Activated CD4-positive, alpha-beta T cell treated with anti-CD3 and anti-CD28 coated beads, Interleukin-2, amount 50 U/mL, for 4 hours (primary cell): Measurements from ENCODE around the gene ZNF263.

Experiments
- DNase-seq, 2 experiments: peaks; one replicate each; pipeline ENCODE4 v3.0.0-alpha.2; 2020

Gene ZNF263

DNA sequence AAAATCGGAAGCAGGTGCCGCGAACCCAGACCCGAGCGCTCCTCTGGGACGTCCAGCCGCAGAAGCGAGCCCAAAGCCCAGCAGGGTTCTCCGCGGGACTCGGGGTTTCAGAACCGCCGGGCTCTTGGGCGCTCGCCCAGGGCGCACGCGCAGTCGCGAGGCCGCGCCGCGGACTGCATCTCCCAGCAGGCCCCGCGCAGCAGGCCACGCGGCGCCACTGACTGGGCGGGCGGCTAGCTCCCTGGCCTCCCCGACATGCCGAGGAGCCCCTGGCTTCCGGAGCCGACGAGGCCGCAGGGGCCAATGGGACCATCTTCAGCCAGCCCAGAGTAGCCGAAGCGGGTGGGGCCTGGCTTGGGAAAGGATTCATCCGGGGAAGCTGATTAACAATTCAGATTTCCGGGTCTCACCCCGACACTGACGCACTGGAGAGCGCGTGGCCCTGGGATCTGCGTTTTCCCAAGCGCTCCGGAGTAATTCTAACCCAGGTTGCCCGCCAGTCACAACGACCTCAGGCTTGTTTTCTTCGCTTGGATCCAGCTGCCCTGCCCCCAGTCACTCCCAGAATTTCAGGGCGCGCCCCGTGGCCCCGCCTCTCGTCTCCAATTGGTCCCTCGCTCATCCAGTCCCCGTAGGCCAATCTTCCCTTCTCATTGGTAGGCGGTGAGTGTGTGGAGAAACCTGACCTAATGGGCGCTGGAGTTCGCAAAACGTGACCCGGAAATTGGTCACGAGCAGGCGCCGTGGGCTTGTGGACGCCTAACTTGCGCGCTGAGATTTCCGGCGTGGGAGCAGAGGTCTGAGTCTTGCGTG is at the start of gene ZNF263:
Gene ZNF263 (plus strand): TSS at position 762 of the 813 bp plus-strand sequence. CDS start 328 bp downstream, outside the sequence.
- peak; percentile 92 to 94 for DNase-seq

DNA sequence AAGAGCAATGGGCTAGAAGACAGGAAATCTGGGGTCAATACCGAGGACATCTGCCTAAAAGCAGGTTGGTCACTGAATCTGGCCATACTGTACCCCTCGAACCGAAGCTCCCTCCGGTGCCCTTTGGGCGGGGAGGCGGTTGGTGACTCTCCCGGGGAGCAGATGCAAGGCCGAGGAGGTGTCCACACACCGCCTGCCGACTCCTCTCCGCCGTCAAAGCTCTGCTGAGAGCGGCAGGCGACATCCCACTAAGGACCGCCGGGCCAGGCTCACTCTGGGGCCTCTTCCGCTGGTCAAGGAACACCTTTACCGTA is 48.8 kb upstream of the ZNF263 start:
- DNase-seq = no peak

DNA sequence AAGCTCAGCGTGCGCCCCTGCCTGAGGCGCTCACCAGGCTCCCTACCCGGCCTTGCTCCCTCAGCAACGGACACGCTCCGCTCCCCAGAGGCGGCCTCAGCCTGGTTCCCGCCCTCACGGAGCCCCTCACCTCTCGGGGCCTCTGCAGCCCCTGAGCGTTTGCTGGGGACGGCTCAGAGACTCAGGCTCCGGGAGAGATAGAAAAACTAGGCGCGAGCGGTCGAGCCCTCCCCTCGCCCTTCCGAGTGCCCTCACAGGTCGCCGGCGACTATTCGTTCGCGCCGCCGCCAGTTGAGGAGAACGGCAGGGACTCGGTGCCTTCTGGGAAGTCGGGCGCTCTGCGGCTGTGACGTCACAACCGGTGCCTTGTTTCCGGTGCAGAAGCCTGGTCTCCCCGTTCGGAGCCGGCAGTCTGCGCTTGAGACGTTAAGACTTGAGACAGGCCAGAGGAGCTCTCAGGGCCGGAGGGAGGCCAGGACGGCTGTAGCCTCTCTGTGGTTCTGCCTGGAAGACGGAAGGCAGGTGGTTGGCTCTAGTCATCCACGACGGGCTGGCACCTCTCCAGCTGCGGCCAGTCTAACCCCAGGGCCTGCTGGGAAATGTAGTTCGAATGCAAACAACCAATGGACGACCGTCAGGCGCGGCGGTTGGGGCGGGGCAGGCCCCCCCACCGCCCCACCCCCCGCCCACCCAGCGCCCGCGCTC is 48.3 kb upstream of the ZNF263 start, which contains the start of gene ZNF200:
Gene ZNF200 (minus strand): TSS at position 302 of the 705 bp plus-strand sequence. CDS start 1,403 bp downstream, outside the sequence.
- peak; percentile 90 to 91 for DNase-seq

DNA sequence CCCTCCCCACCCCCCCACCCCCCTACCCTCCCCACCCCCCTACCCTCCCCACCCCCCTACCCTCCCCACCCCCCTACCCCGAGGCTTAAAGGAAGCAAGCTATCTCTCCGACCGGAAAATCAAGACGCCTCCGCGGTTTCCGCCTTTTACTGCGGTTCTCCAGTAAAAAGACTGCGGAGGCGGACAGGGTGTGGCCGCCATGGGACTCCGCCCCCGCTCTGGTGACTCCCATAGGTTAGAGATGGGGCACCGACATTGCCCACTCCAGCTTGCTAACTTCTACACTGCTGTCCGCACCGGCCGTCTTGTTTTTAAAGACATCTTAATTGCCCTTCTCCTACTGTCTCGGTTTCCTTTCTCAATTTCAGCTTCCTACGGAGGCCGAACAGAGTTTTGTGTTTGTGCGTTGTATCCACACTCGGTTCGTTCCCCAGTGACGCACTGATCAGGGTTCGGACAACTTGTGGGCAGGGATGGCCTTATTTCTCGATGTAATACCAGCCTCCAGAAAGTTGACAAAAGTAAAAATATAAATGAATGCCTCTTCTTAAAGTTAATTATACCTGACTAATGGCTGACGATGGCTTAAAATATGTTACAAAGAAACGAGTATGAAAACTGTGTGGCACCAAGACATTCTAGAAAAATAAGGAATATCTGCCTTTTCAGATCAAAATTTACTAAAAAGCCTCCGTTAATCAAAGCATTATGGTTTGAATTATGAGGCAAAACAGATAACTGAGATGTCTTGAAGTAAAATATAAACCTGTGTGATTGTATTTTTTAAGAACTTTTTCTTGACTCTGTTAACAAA is 47.2 kb upstream of the ZNF263 start:
- DNase-seq = peak; percentile 26 to 42

DNA sequence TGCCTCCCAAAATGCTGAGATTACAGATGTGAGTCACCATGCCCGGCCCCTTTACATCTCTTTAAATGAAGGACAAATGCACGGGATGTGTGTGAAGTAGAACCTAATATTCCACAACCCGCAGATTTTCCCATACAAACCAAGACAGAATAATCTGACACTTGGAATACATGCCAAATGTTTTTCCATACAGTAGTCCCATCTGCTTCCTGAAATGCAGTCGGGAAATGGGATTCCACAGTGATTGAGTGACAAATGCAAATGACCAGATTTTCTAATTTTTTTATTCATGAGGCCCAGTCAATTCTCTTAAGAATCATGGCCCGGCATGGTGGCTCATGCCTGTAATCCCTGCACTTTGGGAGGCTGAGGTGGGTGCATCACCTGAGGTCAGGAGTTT is 41.5 kb upstream of the ZNF263 start:
- no peak for DNase-seq

DNA sequence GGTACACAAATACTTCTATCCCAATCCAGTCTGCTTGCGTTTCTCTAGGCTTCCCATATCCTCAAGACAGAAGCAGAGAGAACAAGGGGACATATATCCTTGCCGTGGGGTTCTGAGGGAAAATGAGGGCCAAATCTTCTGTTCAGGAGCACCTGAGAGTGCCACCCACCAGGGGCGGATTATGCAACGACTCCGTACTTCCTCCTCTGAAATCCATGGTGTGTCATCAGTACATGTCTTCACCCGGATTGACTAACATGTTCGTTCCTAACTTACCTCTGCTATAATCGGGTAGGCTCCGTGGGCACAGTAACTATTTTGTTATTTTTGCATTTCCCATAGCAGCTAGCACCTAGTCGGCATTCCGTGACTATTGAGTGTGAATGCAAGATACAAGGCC is 40.6 kb upstream of the ZNF263 start:
- DNase-seq = no peak

DNA sequence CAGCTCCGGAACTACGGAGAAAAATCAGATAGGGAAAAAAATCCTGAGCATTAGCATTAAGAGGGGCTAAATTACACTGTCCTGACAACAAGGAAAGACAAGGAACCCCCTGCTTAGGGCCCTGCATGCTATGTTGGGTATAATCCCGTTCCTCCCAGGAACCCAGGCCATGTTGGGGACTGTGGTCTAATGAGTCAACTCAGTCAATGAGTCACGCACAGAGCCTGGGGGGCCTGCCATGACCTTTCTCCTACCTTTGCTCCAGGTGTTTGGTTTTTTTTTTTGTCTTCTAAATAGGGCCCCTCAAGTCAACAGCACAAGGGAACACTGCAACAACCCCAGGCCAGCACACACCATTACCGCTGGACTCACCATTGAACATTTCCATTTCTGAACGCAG is 39.4 kb upstream of the ZNF263 start:
- no peak for DNase-seq

DNA sequence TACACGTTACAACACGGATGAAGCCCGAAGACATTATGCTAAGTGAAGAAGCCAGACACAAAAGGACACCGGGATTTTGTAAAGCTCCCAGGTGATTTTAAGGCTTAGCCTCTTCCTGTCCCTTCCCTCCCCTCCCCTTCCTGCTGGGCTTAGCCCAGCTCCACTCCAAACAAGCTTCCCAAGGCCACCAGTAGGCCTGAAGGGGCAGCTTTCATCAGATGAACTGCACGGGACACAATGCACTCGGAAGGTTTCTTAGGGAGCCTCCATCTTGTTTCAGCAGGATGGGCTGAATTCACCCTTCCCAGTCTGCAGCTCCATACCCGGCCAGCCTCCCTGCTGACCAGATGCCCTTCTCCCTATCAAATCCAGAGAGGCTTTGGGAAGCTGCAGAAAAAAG is 37.3 kb upstream of the ZNF263 start:
- DNase-seq = no peak

DNA sequence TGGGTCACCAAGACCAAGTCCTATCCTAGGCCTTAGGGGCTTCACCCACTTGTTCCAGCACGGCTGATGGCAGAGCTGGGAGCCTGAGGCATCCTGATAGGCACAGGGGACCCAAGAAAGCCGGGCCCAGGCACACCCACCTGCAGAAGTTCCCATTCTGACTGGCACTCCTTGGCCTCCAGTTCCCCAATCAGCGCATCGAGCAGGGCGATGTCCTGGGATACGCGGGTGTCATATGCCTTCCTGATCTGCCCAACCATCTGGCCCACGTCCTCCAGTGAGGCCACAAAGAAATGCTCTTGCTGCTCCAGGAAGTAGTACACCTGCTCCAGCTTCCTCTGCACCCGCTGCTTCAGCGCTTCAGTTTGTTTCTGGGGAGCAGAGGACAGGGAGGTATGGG is 36.4 kb upstream of the ZNF263 start:
- no peak for DNase-seq

DNA sequence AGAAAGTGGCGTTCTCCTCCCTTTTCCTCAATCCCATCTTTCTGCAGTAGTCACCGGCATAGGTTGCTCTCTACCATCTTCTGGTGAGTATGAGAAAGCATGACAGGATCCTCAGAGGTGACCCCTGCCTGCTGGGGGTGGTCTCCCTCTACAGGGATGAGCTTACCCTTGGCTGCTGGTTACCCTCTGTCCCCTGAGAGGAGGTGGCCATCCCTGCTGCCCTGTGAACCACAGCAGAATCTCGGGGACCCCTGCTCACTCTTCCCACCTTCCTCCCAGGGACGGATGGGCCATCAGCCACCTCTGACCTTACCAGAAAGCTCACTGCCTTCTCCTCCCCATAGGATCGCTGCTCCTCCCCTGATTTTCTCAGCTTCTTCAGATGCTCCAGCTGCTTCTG is 34.7 kb upstream of the ZNF263 start:
- DNase-seq = no peak

DNA sequence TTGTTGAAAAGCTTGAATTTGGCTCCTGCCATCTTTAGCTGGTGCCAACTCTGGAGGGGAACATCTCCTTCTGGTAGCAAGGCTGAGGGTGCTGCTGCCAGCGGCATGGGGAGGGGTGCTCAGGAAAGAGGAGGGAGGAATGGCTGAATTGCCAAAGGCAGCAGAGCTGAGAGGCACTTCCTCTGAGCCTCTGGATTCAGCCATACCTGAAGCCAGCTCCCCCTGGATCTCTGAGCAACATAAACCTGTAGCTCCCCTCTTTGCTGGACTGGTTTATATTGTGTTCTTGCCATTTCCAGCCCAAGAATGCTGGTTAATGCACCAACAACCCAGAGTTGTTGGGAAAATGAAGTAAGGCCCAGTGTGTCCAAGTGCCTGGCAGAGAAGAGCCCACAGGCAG is 34.3 kb upstream of the ZNF263 start:
- DNase-seq = no peak

DNA sequence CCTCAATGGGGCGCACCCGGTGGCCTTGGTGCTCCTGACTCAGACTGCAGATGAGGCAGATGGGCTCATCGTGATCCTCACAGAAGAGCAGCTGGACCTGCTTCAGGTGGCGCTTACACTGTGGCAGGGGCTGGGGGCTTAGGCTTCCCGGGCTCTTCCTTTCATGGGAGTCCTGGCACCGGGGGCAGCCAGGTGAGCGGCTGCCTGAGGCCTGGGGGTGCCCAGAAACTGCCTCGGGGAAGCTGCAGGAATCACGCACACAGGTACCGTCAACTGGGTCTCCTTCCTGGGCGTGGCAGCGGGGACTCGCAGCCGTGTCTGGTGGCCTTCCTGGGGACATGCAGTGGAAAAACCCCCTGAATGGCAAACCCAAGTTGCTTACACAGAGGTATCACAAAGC is 33.8 kb upstream of the ZNF263 start:
- no peak for DNase-seq

DNA sequence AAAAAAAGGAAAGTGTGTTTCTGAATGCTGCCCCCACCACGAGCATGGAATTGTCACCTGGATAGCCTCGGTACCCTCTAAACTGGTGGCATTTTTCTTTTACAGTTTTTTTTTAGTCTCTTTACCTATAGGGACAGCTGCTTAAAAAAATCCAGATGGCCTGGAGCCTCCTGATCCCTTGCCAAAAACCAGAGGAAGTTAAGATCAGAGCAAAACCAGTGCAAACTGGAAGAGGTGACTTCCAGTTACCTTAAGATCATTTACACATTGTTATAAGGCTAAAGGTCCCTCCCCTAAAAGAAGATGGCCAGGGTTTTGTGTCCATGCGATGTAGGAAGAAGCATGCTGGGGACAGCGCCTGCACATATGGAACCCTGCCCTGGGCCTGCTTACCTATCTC is 30.3 kb upstream of the ZNF263 start:
- DNase-seq = no peak

DNA sequence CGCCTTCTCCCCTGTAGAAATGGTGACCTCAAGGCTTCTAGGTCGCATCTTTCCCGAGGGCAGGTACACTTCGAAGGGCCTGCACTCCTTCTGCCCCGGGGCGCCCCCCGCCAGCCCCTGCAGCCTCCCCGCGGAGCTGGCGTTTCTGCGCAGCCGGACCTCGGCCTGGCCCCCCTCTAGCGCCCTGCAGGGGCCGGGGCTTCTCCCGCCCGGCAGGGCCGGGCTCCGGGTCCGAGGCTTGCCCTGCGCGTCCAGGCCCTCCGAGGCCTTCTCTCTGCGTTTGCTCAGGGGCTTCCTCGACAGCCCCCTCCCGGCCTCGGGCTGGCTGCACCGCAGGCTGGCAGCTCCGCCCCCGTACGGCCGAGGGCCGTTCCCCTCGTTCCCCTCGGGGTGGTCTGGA is 29.0 kb upstream of the ZNF263 start:
- DNase-seq = no peak

DNA sequence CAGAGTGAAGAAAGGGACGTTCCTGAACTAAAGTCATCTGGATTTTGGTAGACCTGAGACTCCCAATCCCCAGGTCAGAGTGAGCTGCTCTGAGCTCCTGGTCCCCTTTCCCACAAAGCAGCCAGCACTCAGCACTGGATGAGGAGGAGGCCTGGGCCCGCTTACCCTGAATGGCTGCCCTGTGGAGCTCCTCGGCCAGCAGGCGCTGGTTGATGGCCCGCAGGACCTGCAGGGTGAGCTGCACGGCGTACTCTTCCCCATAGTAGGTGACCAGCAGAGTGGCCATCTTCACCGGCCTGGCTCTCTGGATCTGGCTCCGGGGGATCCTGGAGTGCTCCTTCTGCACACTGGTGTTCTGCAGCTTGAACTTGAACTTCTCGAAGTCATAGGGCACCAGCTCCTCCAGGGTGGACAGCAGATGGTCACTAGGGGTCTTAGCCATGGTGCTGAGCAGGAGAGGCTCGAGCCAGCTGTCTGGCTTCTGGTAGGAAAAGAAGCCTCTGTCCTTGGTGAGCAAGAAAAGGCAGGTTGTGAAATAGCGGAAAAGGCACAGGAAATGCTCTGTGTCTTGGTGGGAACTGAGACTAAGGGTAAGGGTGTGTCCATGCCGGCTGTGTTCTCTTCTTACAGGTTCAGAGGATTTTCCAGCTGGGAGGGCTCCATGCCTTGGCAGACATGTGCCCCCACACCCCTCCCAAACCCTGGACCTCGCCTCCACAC is 27.0 kb upstream of the ZNF263 start, which contains the start of gene MEFV:
Gene MEFV (minus strand): TSS at position 488 of the 720 bp plus-strand sequence. CDS start 46 bp downstream, at position 442.
- DNase-seq = no peak

DNA sequence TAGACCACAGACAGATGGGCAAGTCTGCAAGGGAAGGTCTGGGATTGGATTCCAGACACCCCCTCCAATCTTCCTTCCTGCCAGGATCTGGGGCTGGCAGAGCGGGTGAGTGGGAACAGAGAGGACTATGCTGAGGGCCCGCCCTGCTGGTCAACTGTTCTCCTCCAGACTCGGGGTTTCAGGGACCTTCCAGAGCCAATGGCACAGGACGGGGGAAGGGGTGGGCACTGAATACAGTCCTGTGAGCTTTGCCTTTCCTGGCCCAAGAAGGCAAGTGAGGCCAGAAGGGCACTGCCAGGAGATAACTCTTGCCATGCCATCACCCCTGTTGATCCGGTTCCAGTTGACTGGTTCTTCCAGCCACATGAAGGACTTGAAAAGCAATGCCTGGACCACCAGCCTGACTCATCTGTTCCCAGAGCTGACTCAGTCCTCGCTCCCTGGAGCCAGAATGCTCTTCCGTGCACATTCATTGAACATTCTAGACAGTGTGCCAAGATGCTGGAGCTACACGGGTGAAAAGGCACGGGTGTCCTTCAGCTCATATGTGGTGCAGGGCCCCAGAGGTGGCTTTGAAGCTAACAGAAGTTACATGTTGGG is 26.3 kb upstream of the ZNF263 start:
- no peak for DNase-seq

DNA sequence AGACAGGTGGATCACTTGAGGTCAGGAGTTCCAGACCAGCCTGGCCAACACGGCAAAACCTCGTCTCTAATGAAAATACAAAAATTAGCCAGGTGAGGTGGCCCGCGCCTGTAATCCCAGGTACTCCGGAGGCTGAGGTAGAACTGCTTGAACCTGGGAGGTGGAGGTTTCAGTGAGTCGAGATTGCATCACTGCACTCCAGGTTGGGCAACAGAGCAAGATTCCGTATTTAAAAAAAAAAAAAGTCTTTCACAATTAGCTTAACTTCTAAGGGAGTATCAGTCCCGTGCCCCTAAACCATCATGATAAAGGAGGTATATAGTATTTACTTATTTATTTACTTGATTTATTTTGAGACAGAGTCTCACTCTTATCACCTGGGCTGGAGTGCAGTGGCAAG is 23.5 kb upstream of the ZNF263 start:
- DNase-seq = no peak

DNA sequence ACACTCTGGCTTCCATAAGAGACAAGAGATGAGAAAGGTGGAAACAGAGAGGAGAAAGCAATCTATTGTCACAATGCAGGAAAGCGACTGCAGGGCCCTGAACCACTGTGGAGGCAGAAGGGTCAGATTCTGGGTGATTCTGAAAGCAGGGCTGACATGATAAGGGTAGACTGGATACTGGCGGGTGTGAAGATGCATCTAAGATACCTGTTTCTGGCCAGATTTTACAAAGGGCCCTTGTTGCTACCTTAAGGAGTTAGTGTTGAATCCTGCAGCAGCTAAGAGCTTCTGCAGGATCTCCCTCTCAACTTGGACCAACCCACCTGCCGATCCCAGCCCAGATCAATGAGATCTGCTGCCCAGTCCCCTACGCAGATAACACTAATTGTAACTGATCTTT is 20.8 kb upstream of the ZNF263 start:
- DNase-seq = no peak

DNA sequence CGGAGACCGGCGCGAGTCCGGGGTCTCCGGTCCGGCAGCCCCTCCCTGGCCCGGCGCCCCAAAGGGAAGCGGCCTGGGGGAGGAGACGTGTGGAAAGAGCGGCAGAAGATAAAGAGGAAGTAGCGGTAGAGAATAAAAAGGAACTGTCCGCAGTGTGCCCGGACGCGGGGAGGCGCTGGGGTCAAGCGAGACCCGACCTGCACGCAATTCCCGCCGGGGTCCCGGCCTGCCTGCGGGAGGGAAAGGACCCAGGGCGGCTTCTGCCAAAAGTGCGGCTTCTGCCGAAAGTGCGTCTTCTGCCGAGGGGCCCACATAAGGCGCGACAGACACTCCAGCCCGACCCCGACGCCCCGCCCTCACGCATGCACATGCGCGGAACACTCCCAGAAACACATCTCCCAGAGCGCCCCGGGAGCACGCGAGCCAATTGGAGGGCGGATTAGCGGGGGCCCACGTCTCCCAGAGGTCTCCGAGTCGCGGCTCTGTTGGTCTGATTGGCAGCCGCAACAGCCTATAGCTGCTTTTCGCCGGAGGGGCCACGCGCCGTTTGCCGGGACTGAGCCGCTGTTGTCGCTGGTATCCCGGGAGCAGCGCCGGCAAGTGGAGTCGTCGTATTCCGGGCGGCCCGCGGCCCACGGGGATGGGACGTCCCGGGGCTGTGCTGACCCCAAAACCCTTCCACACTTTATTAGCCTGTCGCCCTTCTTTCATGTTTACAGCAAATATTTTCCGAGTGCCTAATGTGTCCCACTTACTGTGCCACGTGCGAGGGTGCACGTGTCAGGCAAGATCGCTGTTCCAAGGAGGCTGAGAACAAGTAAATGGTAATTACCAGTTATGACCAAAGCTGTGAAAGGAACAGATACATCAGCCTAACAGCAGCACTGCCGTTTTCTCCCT is 18.9 kb upstream of the ZNF263 start:
- peak; percentile 98 for DNase-seq

DNA sequence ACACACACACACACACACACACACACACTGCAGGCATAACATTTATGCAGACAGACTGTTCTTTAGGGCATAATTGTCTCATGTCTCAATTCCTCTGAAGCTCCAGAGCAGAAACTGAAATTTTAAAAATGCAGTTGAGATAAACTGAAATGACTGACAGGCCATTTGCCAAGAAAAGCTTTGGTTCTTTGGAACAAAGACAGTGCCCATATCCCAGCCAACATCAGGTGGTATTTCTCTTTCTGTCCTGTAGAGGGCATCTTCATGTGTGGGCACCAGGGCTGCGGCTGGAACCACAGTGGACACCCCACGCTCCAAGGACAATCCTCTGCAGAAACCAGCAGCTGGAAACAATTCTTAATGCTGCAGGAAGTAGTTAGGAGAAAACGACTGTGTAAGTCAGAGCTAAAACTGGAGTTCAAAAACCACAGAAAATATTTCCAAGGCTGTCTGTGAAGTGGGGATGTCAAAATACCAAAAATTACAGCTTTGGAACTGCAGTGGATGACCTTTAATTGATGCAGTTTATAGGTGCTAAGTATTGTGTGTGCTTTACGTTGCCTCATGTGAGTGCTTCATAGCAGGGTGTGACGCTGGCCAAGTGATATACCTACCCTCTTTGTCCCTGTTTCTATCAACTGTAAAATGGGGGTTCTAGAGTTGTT is 16.3 kb upstream of the ZNF263 start:
- DNase-seq = no peak

DNA sequence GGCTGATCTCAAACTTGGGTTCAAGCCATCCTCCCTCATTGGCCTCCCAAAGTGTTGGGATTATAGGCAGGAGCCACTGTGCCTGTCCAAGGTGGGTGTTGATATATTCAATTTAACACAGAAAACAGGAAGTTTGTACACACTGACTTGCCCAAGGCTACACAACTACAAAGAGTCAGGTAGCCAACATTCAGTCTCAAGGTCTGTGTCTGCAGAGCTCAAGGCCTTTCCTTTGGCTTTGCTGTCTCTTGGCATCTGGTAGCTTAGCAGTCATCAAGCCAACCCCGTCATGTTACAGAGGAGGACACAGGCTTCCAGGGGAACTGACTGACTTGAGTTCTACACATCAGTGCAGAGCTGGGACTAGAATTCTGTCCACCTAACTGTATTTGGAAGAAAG is 15.0 kb upstream of the ZNF263 start:
- DNase-seq = no peak
